Ascending aorta (tissue), 2 donors: ENCODE measurements around the gene SRP54. TPM values are rescaled to one million over a fixed set of nuclear protein-coding genes. Genes with fewer than 3 reads are reported as not detected.

ENCODE experiments used
- DNase-seq, 2 donors: peaks; one replicate each; pipeline ENCODE4 v3.0.0-alpha.2; 2019; ENCODE audit warnings: low spot score in 2 of 2
- H3K27ac ChIP-seq, 2 donors: fragments of 200-600 bp; sonication (generic); one replicate each; pipeline ENCODE4 v1.5.1; 2016 to 2017; ENCODE audit warnings: mild to moderate bottlenecking in 1 of 2
- H3K27me3 ChIP-seq: fragments of 200-600 bp; sonication (generic); one replicate; pipeline ENCODE4 v1.5.1; 2017
- H3K36me3 ChIP-seq, 2 donors: fragments of 200-600 bp; sonication (generic); one replicate each; pipeline ENCODE4 v1.5.1; 2016
- H3K4me1 ChIP-seq, 2 donors: fragments of 200-600 bp; sonication (generic); one replicate each; pipeline ENCODE4 v1.5.1; 2016 to 2017; ENCODE audit warnings: mild to moderate bottlenecking in 1 of 2
- H3K4me3 ChIP-seq, 2 donors: fragments of 200-600 bp; sonication (generic); one replicate each; pipeline ENCODE4 v1.5.1; 2016 to 2017; ENCODE audit warnings: mild to moderate bottlenecking in 1 of 2
- H3K9me3 ChIP-seq, 2 donors: fragments of 200-600 bp; sonication (generic); one replicate each; pipeline ENCODE4 v1.5.1; 2016
- intact Hi-C: fragments of 100-400 bp; cut with DNase I; formaldehyde crosslinking; loops from one replicate; pipeline ENCODE4 v1.15.1; 2023
- total RNA-seq: library from RNA; depleted of rRNA; stranded (reverse); fragments of >200 nt; gene quantifications from one replicate; pipeline ENCODE4 v1.1.0, GENCODE V29; 2016
- TF ChIP-seq, protein P1 (sequence below), 3 experiments: fragments of 200-600 bp in 2 of 3; fragments of 450-650 bp in 1 of 3; sonication (generic) in 2 of 3; IDR thresholded peaks; one replicate each; pipeline ENCODE4 v1.5.1; 2016 to 2019; ENCODE audit warnings: antibody characterized with exemption in 3 of 3, mild to moderate bottlenecking in 1 of 3, moderate library complexity in 1 of 3

SRP54 gene
- total RNA-seq, 1 donor from 2014 or later = 87.7 TPM

DNA sequence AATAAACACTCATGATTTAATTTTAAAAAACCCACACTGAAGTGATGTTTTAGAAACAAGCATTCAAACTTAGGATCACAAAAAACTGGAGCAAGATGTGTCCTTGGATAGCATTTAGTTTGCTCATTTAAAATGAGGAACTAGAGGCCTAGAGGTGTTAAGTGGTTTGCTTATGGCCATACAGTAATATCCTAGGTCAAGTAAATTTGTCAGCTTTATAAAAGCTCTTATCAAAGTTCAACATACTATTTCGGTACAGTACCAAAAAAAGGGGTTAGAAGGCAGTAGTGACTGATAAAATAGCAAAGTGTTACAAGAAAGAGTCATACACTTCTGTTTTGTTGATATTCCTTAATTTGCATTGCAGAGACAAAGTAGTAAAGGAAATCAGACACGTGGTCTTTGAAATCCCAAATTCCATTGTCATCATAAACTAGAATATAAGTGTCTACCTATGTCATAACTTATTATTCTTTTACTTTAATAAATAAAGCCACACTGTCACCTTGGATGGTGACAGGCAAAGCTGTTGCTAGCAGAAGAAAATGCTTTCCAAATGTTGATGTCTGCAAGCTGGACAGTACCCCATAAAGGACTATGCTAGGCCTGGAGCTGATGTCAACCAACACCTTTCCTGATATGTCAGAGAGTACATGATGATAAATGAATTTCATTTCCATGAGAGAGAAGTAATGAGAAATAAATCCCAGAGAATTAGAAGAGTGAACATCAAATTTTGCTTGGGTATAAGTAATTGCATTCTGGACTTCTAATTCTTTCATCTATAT lies 17.6 kb upstream of the SRP54 start:
- no peak for DNase-seq
- TF ChIP-seq, protein P1, sequence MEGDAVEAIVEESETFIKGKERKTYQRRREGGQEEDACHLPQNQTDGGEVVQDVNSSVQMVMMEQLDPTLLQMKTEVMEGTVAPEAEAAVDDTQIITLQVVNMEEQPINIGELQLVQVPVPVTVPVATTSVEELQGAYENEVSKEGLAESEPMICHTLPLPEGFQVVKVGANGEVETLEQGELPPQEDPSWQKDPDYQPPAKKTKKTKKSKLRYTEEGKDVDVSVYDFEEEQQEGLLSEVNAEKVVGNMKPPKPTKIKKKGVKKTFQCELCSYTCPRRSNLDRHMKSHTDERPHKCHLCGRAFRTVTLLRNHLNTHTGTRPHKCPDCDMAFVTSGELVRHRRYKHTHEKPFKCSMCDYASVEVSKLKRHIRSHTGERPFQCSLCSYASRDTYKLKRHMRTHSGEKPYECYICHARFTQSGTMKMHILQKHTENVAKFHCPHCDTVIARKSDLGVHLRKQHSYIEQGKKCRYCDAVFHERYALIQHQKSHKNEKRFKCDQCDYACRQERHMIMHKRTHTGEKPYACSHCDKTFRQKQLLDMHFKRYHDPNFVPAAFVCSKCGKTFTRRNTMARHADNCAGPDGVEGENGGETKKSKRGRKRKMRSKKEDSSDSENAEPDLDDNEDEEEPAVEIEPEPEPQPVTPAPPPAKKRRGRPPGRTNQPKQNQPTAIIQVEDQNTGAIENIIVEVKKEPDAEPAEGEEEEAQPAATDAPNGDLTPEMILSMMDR (IDR thresholded peaks at IDR 0.05) = no peak
- Histone ChIP-seq H3K36me3 (peaks cover 14 to 32% of the 10 kb centered on the region in 2 donors), H3K27ac (no peak overlapping the region), H3K9me3 (no peaks in the 10 kb centered on the region), H3K4me3 (no peak overlapping the region), H3K4me1 (no peaks in the 10 kb centered on the region), H3K27me3 (no peaks in the 10 kb centered on the region)
- intact Hi-C loops = no loop called here

DNA sequence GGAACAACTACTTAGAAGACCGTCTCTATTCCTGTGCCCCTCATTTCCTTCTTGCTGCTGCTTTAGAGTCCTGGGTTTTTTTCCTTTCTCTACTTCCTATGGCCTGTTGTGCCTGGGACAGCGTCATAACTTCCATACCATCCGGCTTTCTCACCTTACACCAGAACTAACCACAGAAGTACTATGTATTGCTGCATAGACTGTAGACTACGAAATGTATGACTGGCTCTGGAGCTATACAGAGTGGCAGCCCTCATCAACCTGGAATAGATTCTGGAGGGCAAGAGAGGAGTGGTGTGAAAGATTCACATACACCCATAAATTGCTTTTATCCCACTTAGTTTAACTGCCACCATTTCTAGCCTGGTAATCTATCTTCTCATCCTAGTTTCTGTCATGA lies 16.9 kb upstream of the SRP54 start:
- H3K36me3 ChIP-seq = peaks cover 14 to 32% of the 10 kb centered on the region in 2 donors
- H3K27me3 ChIP-seq = no peaks in the 10 kb centered on the region
- no peaks in the 10 kb centered on the region for H3K4me1 ChIP-seq
- no peak for DNase-seq
- H3K27ac ChIP-seq = no peak overlapping the region
- H3K9me3 ChIP-seq = no peaks in the 10 kb centered on the region
- intact Hi-C loops = no loop called here
- TF ChIP-seq, protein P1 (IDR thresholded peaks at IDR 0.05) = no peak
- no peak overlapping the region for H3K4me3 ChIP-seq

DNA sequence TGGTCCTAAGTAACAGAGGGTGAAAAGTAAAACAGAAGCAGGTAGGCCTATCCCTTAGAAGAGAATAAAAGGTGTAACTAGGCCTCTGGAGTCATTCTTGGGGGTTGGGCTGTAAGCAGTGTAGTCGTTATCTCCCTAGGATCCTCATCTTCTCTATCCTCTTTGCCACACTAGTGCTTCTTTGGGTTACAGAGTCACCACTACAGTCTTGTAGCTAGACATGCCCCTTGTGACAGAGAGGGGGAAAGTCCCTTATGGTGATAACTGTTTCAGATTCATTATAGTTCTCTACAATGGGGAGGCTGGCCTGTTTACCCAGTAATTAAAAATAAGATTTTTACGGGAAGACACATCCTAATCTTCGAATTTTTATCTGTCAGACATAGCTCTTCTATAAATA lies 16.4 kb upstream of the SRP54 start:
- Histone ChIP-seq H3K36me3 (peaks cover 14 to 32% of the 10 kb centered on the region in 2 donors), H3K9me3 (no peaks in the 10 kb centered on the region), H3K27me3 (no peaks in the 10 kb centered on the region), H3K4me3 (no peak overlapping the region), H3K4me1 (no peaks in the 10 kb centered on the region), H3K27ac (no peak overlapping the region)
- DNase-seq = no peak
- intact Hi-C loops = no loop called here
- TF ChIP-seq, protein P1 (IDR thresholded peaks at IDR 0.05) = no peak

DNA sequence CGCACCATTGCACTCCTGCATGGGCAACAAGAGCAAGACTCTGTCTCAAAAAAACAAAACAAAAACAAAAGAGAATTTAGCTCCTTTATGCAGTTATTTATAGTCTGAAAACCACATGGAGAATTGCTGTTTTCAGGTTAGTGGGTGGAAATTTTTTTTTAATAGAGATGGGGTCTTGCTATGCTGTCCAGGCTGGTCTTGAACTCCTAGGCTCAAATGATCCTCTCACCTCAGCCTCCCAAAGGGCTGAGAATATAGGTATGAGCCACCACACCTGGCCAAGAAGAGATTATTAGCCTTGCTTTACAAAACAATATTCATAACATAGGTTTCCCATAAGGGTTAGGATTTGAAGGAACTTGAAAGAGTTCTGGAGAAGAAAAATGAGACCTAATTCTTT lies 12.1 kb upstream of the SRP54 start:
- intact Hi-C loops = no loop called here
- peaks cover 9 to 26% of the 10 kb centered on the region in 2 donors for H3K36me3 ChIP-seq
- H3K9me3 ChIP-seq = no peaks in the 10 kb centered on the region
- H3K4me1 ChIP-seq = no peaks in the 10 kb centered on the region
- H3K27me3 ChIP-seq = no peaks in the 10 kb centered on the region
- TF ChIP-seq, protein P1 (IDR thresholded peaks at IDR 0.05) = no peak
- DNase-seq = no peak
- no peak overlapping the region for H3K27ac ChIP-seq
- H3K4me3 ChIP-seq = no peak overlapping the region

DNA sequence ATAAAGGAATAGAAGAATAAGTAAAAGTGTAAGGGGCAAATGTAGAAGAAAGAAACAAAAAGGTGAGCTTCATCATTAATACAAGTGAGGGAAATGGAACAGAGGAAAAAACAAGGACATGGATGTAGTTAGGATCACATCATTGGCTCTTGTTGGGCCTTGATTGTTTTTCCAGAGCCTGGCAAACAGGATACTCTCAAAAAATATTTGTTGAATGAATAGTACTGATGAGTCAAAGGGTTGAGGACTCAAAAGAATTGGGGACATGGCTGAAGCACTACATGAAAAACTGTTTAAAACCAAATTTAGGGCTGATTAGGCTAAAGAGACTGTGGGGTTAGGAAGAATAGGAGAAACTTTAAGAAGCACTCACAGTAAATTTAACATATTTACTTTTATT lies 11.4 kb upstream of the SRP54 start:
- intact Hi-C loops = no loop called here
- no peak overlapping the region for H3K27ac ChIP-seq
- TF ChIP-seq, protein P1 (IDR thresholded peaks at IDR 0.05) = no peak

More for the DNA sequence above, 11.4 kb upstream of the SRP54 start:
- H3K9me3 ChIP-seq = no peaks in the 10 kb centered on the region
- no peaks in the 10 kb centered on the region for H3K27me3 ChIP-seq
- H3K4me1 ChIP-seq = no peaks in the 10 kb centered on the region
- peaks cover 9 to 19% of the 10 kb centered on the region in 2 donors for H3K36me3 ChIP-seq
- no peak for DNase-seq
- H3K4me3 ChIP-seq = no peak overlapping the region
